Neural progenitor cell (in vitro differentiated cells): ENCODE results near the gene FBXW11.

Experiments
- CTCF ChIP-seq: fragments of 200-600 bp; sonication (generic); IDR thresholded peaks from 2 replicates; pipeline ENCODE4 v1.5.1; 2017; ENCODE audit warnings: antibody characterized with exemption, mild to moderate bottlenecking
- EZH2 ChIP-seq: fragments of 200-600 bp; sonication (generic); IDR thresholded peaks from 2 replicates; pipeline ENCODE4 v1.6.1; 2017; ENCODE audit warnings: antibody characterized with exemption, mild to moderate bottlenecking, moderate library complexity

- no peak for TF ChIP-seq EZH2
- no peak for TF ChIP-seq CTCF
Measured at GRCh38 chr5:171989276-171989675, 17.2 kb downstream of the FBXW11 start.
